Measurements from ENCODE around the gene MAS1. TPM values are rescaled to one million over a fixed set of nuclear protein-coding genes. Genes with fewer than 3 reads are reported as not detected.

Gene MAS1
- total and polyA plus RNA-seq, 4 experiments from 2014 or later = not detected

- H3K27ac ChIP-seq (ENCODE audit: low read depth, low read length) = no peak overlapping the region
- Mint-ChIP-seq H3K36me3 (no peaks in the 10 kb centered on the region), H3K27ac (peak overlapping the region in 1 of 7 donors; percentile 5), H3K27me3 (peaks cover 22 to 49% of the 10 kb centered on the region in 2 donors), H3K4me1 (no peaks in the 10 kb centered on the region), H3K9me3 (peaks cover 0 to 2% (median 0%) of the 10 kb centered on the region in 8 donors), H3K4me3 (no peak overlapping the region)
- intact Hi-C loops (cut with micrococcal nuclease) = no loop called here
- H3K9me3 ChIP-seq (ENCODE audit: control insufficient read depth in 1 of 2, low read length in 2 of 2) = no peaks in the 10 kb centered on the region
- POLR2A ChIA-PET (ENCODE audit: partially characterized antibody) = no interaction called here
- no peak for DNase-seq
- H3K36me3 ChIP-seq (ENCODE audit: insufficient read depth, low read length) = no peaks in the 10 kb centered on the region
- no peaks in the 10 kb centered on the region for H3K4me1 ChIP-seq (ENCODE audit: insufficient read depth, low read length)
- H3K27me3 ChIP-seq (ENCODE audit: insufficient read depth, low read length) = peaks cover 3% of the 10 kb centered on the region
- CTCF ChIA-PET (ENCODE audit: partially characterized antibody) = no interaction called here
- no peak overlapping the region for H3K4me3 ChIP-seq (ENCODE audit: low read length in 2 of 2)
These were observed 1.3 kb downstream of the MAS1 start for GRCh38 chr6:159892053-159892452.

- H3K4me3 ChIP-seq (ENCODE audit: low read length in 2 of 2) = no peak overlapping the region
- H3K27ac ChIP-seq (ENCODE audit: low read depth, low read length) = no peak overlapping the region
- intact Hi-C loops (cut with micrococcal nuclease) = no loop called here
- CTCF ChIA-PET (ENCODE audit: partially characterized antibody) = no interaction called here
- Mint-ChIP-seq H3K36me3 (no peaks in the 10 kb centered on the region), H3K4me3 (no peak overlapping the region), H3K9me3 (peaks cover 0 to 2% (median 0%) of the 10 kb centered on the region in 8 donors), H3K27me3 (peaks cover 22 to 45% of the 10 kb centered on the region in 2 donors), H3K4me1 (no peaks in the 10 kb centered on the region), H3K27ac (peak overlapping the region in 2 of 7 donors; percentile 43 to 66)
- no peak for DNase-seq
- no peaks in the 10 kb centered on the region for H3K9me3 ChIP-seq (ENCODE audit: control insufficient read depth in 1 of 2, low read length in 2 of 2)
- H3K27me3 ChIP-seq (ENCODE audit: insufficient read depth, low read length) = peaks cover 3% of the 10 kb centered on the region
- no peaks in the 10 kb centered on the region for H3K4me1 ChIP-seq (ENCODE audit: insufficient read depth, low read length)
- POLR2A ChIA-PET (ENCODE audit: partially characterized antibody) = no interaction called here
- no peaks in the 10 kb centered on the region for H3K36me3 ChIP-seq (ENCODE audit: insufficient read depth, low read length)
These were observed 2.3 kb downstream of the MAS1 start for GRCh38 chr6:159893064-159893463.

- Mint-ChIP-seq H3K36me3 (no peaks in the 10 kb centered on the region), H3K4me3 (no peak overlapping the region), H3K9me3 (peaks cover 0 to 3% (median 0%) of the 10 kb centered on the region in 8 donors), H3K27me3 (peaks cover 16 to 33% of the 10 kb centered on the region in 2 donors), H3K4me1 (no peaks in the 10 kb centered on the region), H3K27ac (no peak overlapping the region)
- no peaks in the 10 kb centered on the region for H3K4me1 ChIP-seq (ENCODE audit: insufficient read depth, low read length)
- intact Hi-C loops (cut with micrococcal nuclease) = no loop called here
- H3K36me3 ChIP-seq (ENCODE audit: insufficient read depth, low read length) = no peaks in the 10 kb centered on the region
- POLR2A ChIA-PET (ENCODE audit: partially characterized antibody) = no interaction called here
- no peak for DNase-seq
- H3K27ac ChIP-seq (ENCODE audit: low read depth, low read length) = no peak overlapping the region
- no peaks in the 10 kb centered on the region for H3K9me3 ChIP-seq (ENCODE audit: control insufficient read depth in 1 of 2, low read length in 2 of 2)
- no peak overlapping the region for H3K4me3 ChIP-seq (ENCODE audit: low read length in 2 of 2)
- H3K27me3 ChIP-seq (ENCODE audit: insufficient read depth, low read length) = no peaks in the 10 kb centered on the region
- CTCF ChIA-PET (ENCODE audit: partially characterized antibody) = no interaction called here
These were observed 4.2 kb downstream of the MAS1 start for GRCh38 chr6:159894991-159895390.

- CTCF ChIA-PET (ENCODE audit: partially characterized antibody) = no interaction called here
- no peak overlapping the region for H3K27ac Mint-ChIP-seq
- Histone ChIP-seq H3K4me3 (ENCODE audit: low read length in 2 of 2) (no peak overlapping the region), H3K9me3 (ENCODE audit: control insufficient read depth in 1 of 2, low read length in 2 of 2) (no peaks in the 10 kb centered on the region), H3K4me1 (ENCODE audit: insufficient read depth, low read length) (no peaks in the 10 kb centered on the region), H3K36me3 (ENCODE audit: insufficient read depth, low read length) (no peaks in the 10 kb centered on the region), H3K27me3 (ENCODE audit: insufficient read depth, low read length) (no peaks in the 10 kb centered on the region), H3K27ac (ENCODE audit: low read depth, low read length) (no peak overlapping the region)
- POLR2A ChIA-PET (ENCODE audit: partially characterized antibody) = no interaction called here
- DNase-seq = no peak
- H3K27me3 Mint-ChIP-seq = peaks cover 6 to 11% of the 10 kb centered on the region in 2 donors
- peaks cover 0 to 1% (median 0%) of the 10 kb centered on the region in 8 donors for H3K9me3 Mint-ChIP-seq
- no peaks in the 10 kb centered on the region for H3K4me1 Mint-ChIP-seq
- intact Hi-C loops (cut with micrococcal nuclease) = no loop called here
- H3K36me3 Mint-ChIP-seq = no peaks in the 10 kb centered on the region
- no peak overlapping the region for H3K4me3 Mint-ChIP-seq
These were observed 6.8 kb downstream of the MAS1 start for GRCh38 chr6:159897603-159898002.

- POLR2A ChIA-PET (ENCODE audit: partially characterized antibody) = no interaction called here
- Mint-ChIP-seq H3K4me1 (no peaks in the 10 kb centered on the region), H3K27me3 (peaks cover 1 to 4% of the 10 kb centered on the region in 2 donors), H3K9me3 (peaks cover 0 to 1% (median 0%) of the 10 kb centered on the region in 8 donors), H3K36me3 (no peaks in the 10 kb centered on the region), H3K27ac (no peak overlapping the region), H3K4me3 (no peak overlapping the region)
- Histone ChIP-seq H3K9me3 (ENCODE audit: control insufficient read depth in 1 of 2, low read length in 2 of 2) (no peaks in the 10 kb centered on the region), H3K4me3 (ENCODE audit: low read length in 2 of 2) (no peak overlapping the region), H3K4me1 (ENCODE audit: insufficient read depth, low read length) (no peaks in the 10 kb centered on the region), H3K27ac (ENCODE audit: low read depth, low read length) (no peak overlapping the region), H3K36me3 (ENCODE audit: insufficient read depth, low read length) (no peaks in the 10 kb centered on the region), H3K27me3 (ENCODE audit: insufficient read depth, low read length) (no peaks in the 10 kb centered on the region)
- DNase-seq = no peak
- intact Hi-C loops (cut with micrococcal nuclease) = no loop called here
- CTCF ChIA-PET (ENCODE audit: partially characterized antibody) = no interaction called here
These were observed 7.7 kb downstream of the MAS1 start for GRCh38 chr6:159898519-159898918.

GRCh38 chr6:159899994-159900745 is 9.4 kb downstream of the MAS1 start:
- Mint-ChIP-seq H3K36me3 (no peaks in the 10 kb centered on the region), H3K27me3 (no peaks in the 10 kb centered on the region), H3K4me1 (no peaks in the 10 kb centered on the region), H3K9me3 (peaks cover 0 to 1% (median 0%) of the 10 kb centered on the region in 8 donors), H3K27ac (no peak overlapping the region), H3K4me3 (no peak overlapping the region)
- H3K9me3 ChIP-seq (ENCODE audit: control insufficient read depth in 1 of 2, low read length in 2 of 2) = no peaks in the 10 kb centered on the region
- ChIA-PET CTCF (ENCODE audit: partially characterized antibody) (no interaction called here), POLR2A (ENCODE audit: partially characterized antibody) (no interaction called here)
- no peak for DNase-seq
- no peaks in the 10 kb centered on the region for H3K36me3 ChIP-seq (ENCODE audit: insufficient read depth, low read length)
- no peaks in the 10 kb centered on the region for H3K27me3 ChIP-seq (ENCODE audit: insufficient read depth, low read length)
- H3K4me1 ChIP-seq (ENCODE audit: insufficient read depth, low read length) = no peaks in the 10 kb centered on the region
- H3K27ac ChIP-seq (ENCODE audit: low read depth, low read length) = no peak overlapping the region
- intact Hi-C loops (cut with micrococcal nuclease) = no loop called here
- H3K4me3 ChIP-seq (ENCODE audit: low read length in 2 of 2) = no peak overlapping the region

- no peak overlapping the region for H3K4me3 Mint-ChIP-seq
- H3K27me3 Mint-ChIP-seq = no peaks in the 10 kb centered on the region
- no peak overlapping the region for H3K27ac Mint-ChIP-seq
- Histone ChIP-seq H3K27ac (ENCODE audit: low read depth, low read length) (no peak overlapping the region), H3K4me3 (ENCODE audit: low read length in 2 of 2) (no peak overlapping the region), H3K27me3 (ENCODE audit: insufficient read depth, low read length) (no peaks in the 10 kb centered on the region), H3K36me3 (ENCODE audit: insufficient read depth, low read length) (no peaks in the 10 kb centered on the region), H3K4me1 (ENCODE audit: insufficient read depth, low read length) (no peaks in the 10 kb centered on the region), H3K9me3 (ENCODE audit: control insufficient read depth in 1 of 2, low read length in 2 of 2) (no peaks in the 10 kb centered on the region)
- no peaks in the 10 kb centered on the region for H3K36me3 Mint-ChIP-seq
- intact Hi-C loops (cut with micrococcal nuclease) = no loop called here
- H3K4me1 Mint-ChIP-seq = no peaks in the 10 kb centered on the region
- ChIA-PET CTCF (ENCODE audit: partially characterized antibody) (no interaction called here), POLR2A (ENCODE audit: partially characterized antibody) (no interaction called here)
- DNase-seq = no peak
- H3K9me3 Mint-ChIP-seq = peaks cover 0 to 1% (median 0%) of the 10 kb centered on the region in 8 donors
These were observed 11.8 kb downstream of the MAS1 start for GRCh38 chr6:159902620-159903019.
